Liver (tissue), 9 donors: ENCODE data around the gene R3HCC1L. TPM values are rescaled to one million over a fixed set of nuclear protein-coding genes. Genes with fewer than 3 reads are reported as not detected.
A peak's percentile ranks its signal among the peaks of the same experiment; 100 is the strongest.

Experiments
- DNase-seq: peaks from one replicate; pipeline ENCODE4 v3.0.0-alpha.2; 2017; ENCODE audit warnings: low spot score
- H3K27ac ChIP-seq, 2 donors: one replicate each; pipeline ENCODE4 v1.7.0; 2013; ENCODE audit warnings: inconsistent platforms in 2 of 2, low read length in 2 of 2, control low read depth in 1 of 2, low read depth in 1 of 2, mild to moderate bottlenecking in 1 of 2
- H3K27me3 ChIP-seq, 4 donors: one replicate each; pipeline versions ENCODE4 v1.6.1 to v1.7.0; 2013; ENCODE audit warnings: low read length in 3 of 4, inconsistent platforms in 1 of 4, mild to moderate bottlenecking in 1 of 4, moderate library complexity in 1 of 4; ENCODE audit not compliant: control insufficient read depth in 4 of 4, insufficient read depth in 4 of 4
- H3K36me3 ChIP-seq, 4 donors: one replicate each; pipeline versions ENCODE4 v1.6.1 to v1.7.0; 2013; ENCODE audit warnings: low read length in 3 of 4, mild to moderate bottlenecking in 3 of 4, low read depth in 1 of 4, moderate library complexity in 1 of 4; ENCODE audit not compliant: control insufficient read depth in 4 of 4, insufficient read depth in 3 of 4
- H3K4me1 ChIP-seq, 4 donors: one replicate each; pipeline versions ENCODE4 v1.6.1 to v1.7.0; 2013; ENCODE audit warnings: low read length in 3 of 4, mild to moderate bottlenecking in 3 of 4, moderate library complexity in 1 of 4; ENCODE audit not compliant: control insufficient read depth in 4 of 4, insufficient read depth in 4 of 4
- H3K4me3 ChIP-seq, 3 donors: one replicate each; pipeline versions ENCODE4 v1.6.1 to v1.7.0; 2013; ENCODE audit warnings: low read length in 3 of 3, control low read depth in 1 of 3, low read depth in 1 of 3, mild to moderate bottlenecking in 1 of 3
- H3K9ac ChIP-seq, 2 donors: one replicate each; pipeline ENCODE4 v1.7.0; 2013; ENCODE audit warnings: low read length in 2 of 2, mild to moderate bottlenecking in 2 of 2, moderate library complexity in 2 of 2, control low read depth in 1 of 2, low read depth in 1 of 2
- H3K9me3 ChIP-seq, 4 donors: one replicate each; pipeline versions ENCODE4 v1.6.1 to v1.7.0; 2013; ENCODE audit warnings: low read length in 3 of 4; ENCODE audit not compliant: control insufficient read depth in 4 of 4
- ATF3 ChIP-seq: IDR thresholded peaks from 2 replicates; pipeline ENCODE4 v1.6.1; 2016; ENCODE audit warnings: antibody characterized with exemption
- EGR1 ChIP-seq, 2 donors: IDR thresholded peaks; 2 replicates each; pipeline ENCODE4 v1.6.1; 2016 to 2018; ENCODE audit warnings: antibody characterized with exemption in 2 of 2, low read depth in 2 of 2
- FOXA1 ChIP-seq: IDR thresholded peaks from 2 replicates; pipeline ENCODE4 v1.6.1; 2016; ENCODE audit warnings: antibody characterized with exemption
- FOXA2 ChIP-seq: IDR thresholded peaks from 2 replicates; pipeline ENCODE4 v1.6.1; 2016; ENCODE audit warnings: antibody characterized with exemption
- GABPA ChIP-seq, 2 donors: IDR thresholded peaks in 1 of 2; conservative IDR thresholded peaks in 1 of 2; 2 replicates each; pipeline ENCODE4 v1.6.1; 2016; ENCODE audit warnings: antibody characterized with exemption in 2 of 2, mild to moderate bottlenecking in 1 of 2, moderate library complexity in 1 of 2
- HNF4A ChIP-seq, 2 donors: conservative IDR thresholded peaks; 2 replicates each; pipeline ENCODE4 v1.6.1; 2016; ENCODE audit warnings: antibody characterized with exemption in 2 of 2, mild to moderate bottlenecking in 2 of 2
- HNF4G ChIP-seq: IDR thresholded peaks from 2 replicates; pipeline ENCODE4 v1.6.1; 2016; ENCODE audit warnings: antibody characterized with exemption
- NR2F2 ChIP-seq: IDR thresholded peaks from 2 replicates; pipeline ENCODE4 v1.6.1; 2016; ENCODE audit warnings: antibody characterized with exemption
- RAD21 ChIP-seq, 2 donors: IDR thresholded peaks; 2 replicates each; pipeline ENCODE4 v1.6.1; 2016; ENCODE audit warnings: antibody characterized with exemption in 2 of 2, mild to moderate bottlenecking in 2 of 2
- RXRA ChIP-seq, 2 donors: IDR thresholded peaks; 2 replicates each; pipeline ENCODE4 v1.6.1; 2017 to 2018; ENCODE audit warnings: antibody characterized with exemption in 2 of 2, mild to moderate bottlenecking in 1 of 2
- SP1 ChIP-seq: IDR thresholded peaks from 2 replicates; pipeline ENCODE4 v1.6.1; 2018; ENCODE audit warnings: antibody characterized with exemption, mild to moderate bottlenecking
- TAF1 ChIP-seq: conservative IDR thresholded peaks from 2 replicates; pipeline ENCODE4 v1.6.1; 2016; ENCODE audit warnings: antibody characterized with exemption, mild to moderate bottlenecking
- ZBTB33 ChIP-seq: IDR thresholded peaks from 2 replicates; pipeline ENCODE4 v1.6.1; 2016; ENCODE audit warnings: antibody characterized with exemption
- WGBS: extraction: QIAGEN DNeasy Blood & Tissue Kit; methylation state at CpG from one replicate; pipeline ENCODE4 v1.1.7; 2013; 5-methylcytosine and 5-hydroxymethylcytosine counted together
- polyA plus RNA-seq, 2 donors: library from polyadenylated mRNA; stranded (reverse) in 1 of 2; unstranded in 1 of 2; fragments of 200-250 nt in 1 of 2; fragments of >200 nt in 1 of 2; fragmentation: Nextera tagmentation in 1 of 2; extraction: Ambion mirVana in 1 of 2; gene quantifications; one replicate each; pipeline versions ENCODE4 v1.2.1 to v1.2.3, GENCODE V29; 2013 to 2015
- total RNA-seq, 2 donors: library from RNA; depleted of rRNA; stranded (reverse); fragments of >200 nt; gene quantifications; one replicate each; pipeline ENCODE4 v1.2.3, GENCODE V29; 2014
- TF ChIP-seq, protein P1 (sequence below): IDR thresholded peaks from 2 replicates; pipeline ENCODE4 v1.6.1; 2016; ENCODE audit warnings: antibody characterized with exemption
- TF ChIP-seq, protein P2 (sequence below): fragments of 150-350 bp; IDR thresholded peaks from 2 replicates; pipeline ENCODE4 v1.5.1; 2017; ENCODE audit warnings: improper control_type of control experiment, low read depth, low read length; ENCODE audit not compliant: missing input control
- donor health status: healthy.
- donor health status: healthy.
- donor health status: healthy.
- donor health status: healthy.
- donor health status: healthy.

Gene R3HCC1L
- total and polyA plus RNA-seq, 4 donors: 3.2 to 11.2 (median 7.4) TPM

- H3K4me1 ChIP-seq: no peaks in the 10 kb centered on the region
- TF ChIP-seq GABPA (IDR thresholded peaks at IDR 0.05 in 1 of 2, conservative IDR thresholded peaks at IDR 0.05 in 1 of 2) (no peak), HNF4A (conservative IDR thresholded peaks at IDR 0.05) (peak in 1 of 2 donors; percentile 29)
- H3K27me3 ChIP-seq: no peaks in the 10 kb centered on the region
- no peak overlapping the region for H3K9ac ChIP-seq
- no peak overlapping the region for H3K27ac ChIP-seq
- peaks cover 0 to 16% (median 6%) of the 10 kb centered on the region in 4 donors for H3K36me3 ChIP-seq
- DNase-seq: no peak
- no peak overlapping the region for H3K4me3 ChIP-seq
- 81% methylated on average over 4 of the region's 4 CpGs for WGBS
- no peaks in the 10 kb centered on the region for H3K9me3 ChIP-seq
These were observed 75.0 kb downstream of the R3HCC1L start for GRCh38 chr10:98209441-98209840.

- Histone ChIP-seq H3K36me3 (peaks cover 0 to 16% (median 6%) of the 10 kb centered on the region in 4 donors), H3K27ac (no peak overlapping the region), H3K4me3 (no peak overlapping the region), H3K4me1 (no peaks in the 10 kb centered on the region), H3K9me3 (no peaks in the 10 kb centered on the region), H3K9ac (no peak overlapping the region), H3K27me3 (no peaks in the 10 kb centered on the region)
- no peak for TF ChIP-seq RAD21 (IDR thresholded peaks at IDR 0.05)
- TF ChIP-seq ATF3: no peak
- no peak for TF ChIP-seq EGR1 (IDR thresholded peaks at IDR 0.05; ENCODE audit: low read depth in 2 of 2)
- TF ChIP-seq HNF4A (conservative IDR thresholded peaks at IDR 0.05): no peak
- DNase-seq: no peak
- whole genome bisulfite sequencing: 92% methylated on average over 1 of the region's 1 CpG
These were observed 77.7 kb downstream of the R3HCC1L start for GRCh38 chr10:98212196-98212595.

- Histone ChIP-seq H3K27ac (no peak overlapping the region), H3K27me3 (no peaks in the 10 kb centered on the region), H3K4me3 (no peak overlapping the region), H3K4me1 (no peaks in the 10 kb centered on the region), H3K9me3 (peaks cover 0 to 2% (median 0%) of the 10 kb centered on the region in 4 donors), H3K36me3 (peaks cover 0 to 9% (median 1%) of the 10 kb centered on the region in 4 donors), H3K9ac (no peak overlapping the region)
- DNase-seq: no peak
- no peak for TF ChIP-seq RXRA (IDR thresholded peaks at IDR 0.05)
- TF ChIP-seq HNF4G: no peak
- no peak for TF ChIP-seq SP1
- TF ChIP-seq GABPA (IDR thresholded peaks at IDR 0.05 in 1 of 2, conservative IDR thresholded peaks at IDR 0.05 in 1 of 2): no peak
- TF ChIP-seq, protein P1, sequence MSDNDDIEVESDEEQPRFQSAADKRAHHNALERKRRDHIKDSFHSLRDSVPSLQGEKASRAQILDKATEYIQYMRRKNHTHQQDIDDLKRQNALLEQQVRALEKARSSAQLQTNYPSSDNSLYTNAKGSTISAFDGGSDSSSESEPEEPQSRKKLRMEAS: no peak
- no peak for TF ChIP-seq HNF4A (conservative IDR thresholded peaks at IDR 0.05)
- TF ChIP-seq RAD21 (IDR thresholded peaks at IDR 0.05): no peak
- TF ChIP-seq TAF1: no peak
- TF ChIP-seq FOXA1: no peak
- no peak for TF ChIP-seq ZBTB33
- TF ChIP-seq EGR1 (IDR thresholded peaks at IDR 0.05; ENCODE audit: low read depth in 2 of 2): no peak
- TF ChIP-seq, protein P2, sequence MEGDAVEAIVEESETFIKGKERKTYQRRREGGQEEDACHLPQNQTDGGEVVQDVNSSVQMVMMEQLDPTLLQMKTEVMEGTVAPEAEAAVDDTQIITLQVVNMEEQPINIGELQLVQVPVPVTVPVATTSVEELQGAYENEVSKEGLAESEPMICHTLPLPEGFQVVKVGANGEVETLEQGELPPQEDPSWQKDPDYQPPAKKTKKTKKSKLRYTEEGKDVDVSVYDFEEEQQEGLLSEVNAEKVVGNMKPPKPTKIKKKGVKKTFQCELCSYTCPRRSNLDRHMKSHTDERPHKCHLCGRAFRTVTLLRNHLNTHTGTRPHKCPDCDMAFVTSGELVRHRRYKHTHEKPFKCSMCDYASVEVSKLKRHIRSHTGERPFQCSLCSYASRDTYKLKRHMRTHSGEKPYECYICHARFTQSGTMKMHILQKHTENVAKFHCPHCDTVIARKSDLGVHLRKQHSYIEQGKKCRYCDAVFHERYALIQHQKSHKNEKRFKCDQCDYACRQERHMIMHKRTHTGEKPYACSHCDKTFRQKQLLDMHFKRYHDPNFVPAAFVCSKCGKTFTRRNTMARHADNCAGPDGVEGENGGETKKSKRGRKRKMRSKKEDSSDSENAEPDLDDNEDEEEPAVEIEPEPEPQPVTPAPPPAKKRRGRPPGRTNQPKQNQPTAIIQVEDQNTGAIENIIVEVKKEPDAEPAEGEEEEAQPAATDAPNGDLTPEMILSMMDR: no peak
- no peak for TF ChIP-seq FOXA2
- no peak for TF ChIP-seq NR2F2
- 96% methylated on average over 1 of the region's 1 CpG for WGBS
These were observed 79.3 kb downstream of the R3HCC1L start for GRCh38 chr10:98213740-98214139.
